Stimulated activated naive CD8-positive, alpha-beta T cell treated with anti-CD3 and anti-CD28 coated beads, Interleukin-15, Interleukin-2, amounts not matched to agents 100 U/mL and 50 U/mL, for 24 hours (primary cell): Measurements from ENCODE around the gene SIDT2.
"Not testable (repeated sequence)": the region's sequence is repeated elsewhere in the genome, so short reads cannot be mapped to it uniquely, and the experiment has no call there.

Source experiments
- ATAC-seq: fragments of 150-1000 bp; cut with Tn5 transposase; one replicate; pipeline ENCODE4 v1.10.0; 2021
- DNase-seq: peaks from one replicate; pipeline ENCODE4 v3.0.0; 2021

Gene SIDT2

DNA sequence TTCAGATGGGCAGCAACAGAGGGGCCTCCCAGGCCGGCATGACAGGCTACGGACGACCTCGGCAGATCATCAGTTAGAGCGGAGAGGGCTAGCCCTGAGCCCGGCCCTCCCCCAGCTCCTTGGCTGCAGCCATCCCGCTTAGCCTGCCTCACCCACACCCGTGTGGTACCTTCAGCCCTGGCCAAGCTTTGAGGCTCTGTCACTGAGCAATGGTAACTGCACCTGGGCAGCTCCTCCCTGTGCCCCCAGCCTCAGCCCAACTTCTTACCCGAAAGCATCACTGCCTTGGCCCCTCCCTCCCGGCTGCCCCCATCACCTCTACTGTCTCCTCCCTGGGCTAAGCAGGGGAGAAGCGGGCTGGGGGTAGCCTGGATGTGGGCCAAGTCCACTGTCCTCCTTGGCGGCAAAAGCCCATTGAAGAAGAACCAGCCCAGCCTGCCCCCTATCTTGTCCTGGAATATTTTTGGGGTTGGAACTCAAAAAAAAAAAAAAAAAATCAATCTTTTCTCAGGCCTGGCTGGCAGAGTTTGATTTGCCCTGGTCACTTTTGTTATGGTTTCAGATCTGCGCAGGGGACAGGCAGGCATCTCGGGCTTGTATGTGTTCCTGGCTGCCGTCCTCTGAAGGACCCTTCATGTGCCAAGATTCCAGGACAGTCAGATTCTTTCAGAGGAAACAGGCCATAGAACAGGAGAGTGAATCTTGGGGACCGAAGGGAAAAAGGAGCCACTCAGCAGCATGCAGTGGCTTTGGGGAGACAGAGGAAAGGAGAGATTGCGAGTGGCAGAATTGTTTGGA, 25.9 kb downstream of the SIDT2 start:
- DNase-seq, result no peak
- ATAC-seq, result no peak

DNA sequence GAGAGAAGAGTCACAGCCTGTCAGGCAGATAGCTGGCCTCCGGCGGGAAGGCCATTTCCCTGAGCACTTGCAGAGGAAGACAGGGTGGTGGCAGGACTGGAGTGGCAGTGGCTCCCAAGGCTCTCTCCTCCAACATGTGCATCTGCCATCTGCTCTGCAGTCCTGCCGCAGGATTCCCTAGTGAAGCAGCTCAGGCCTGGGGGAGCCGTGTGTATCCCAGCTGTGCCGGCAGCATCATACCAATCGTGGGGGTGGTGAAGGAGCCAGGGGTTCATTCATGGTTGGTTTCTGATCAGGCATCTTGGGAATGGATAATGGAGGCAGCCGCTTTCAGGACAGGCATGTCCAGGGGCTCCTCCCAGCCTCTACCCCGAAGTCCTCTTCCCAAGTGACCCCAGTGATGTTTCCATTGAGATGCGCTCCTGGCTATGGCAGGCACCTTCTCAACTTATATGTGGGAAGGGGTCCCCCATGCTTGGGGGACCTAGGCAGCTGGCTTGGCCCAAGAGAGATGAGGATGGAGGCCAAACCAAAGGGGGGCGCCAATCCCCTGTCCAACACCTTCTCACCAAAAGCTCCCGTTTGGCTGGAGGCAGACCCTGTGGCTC, 26.8 kb downstream of the SIDT2 start:
- no peak for ATAC-seq
- no peak for DNase-seq

DNA sequence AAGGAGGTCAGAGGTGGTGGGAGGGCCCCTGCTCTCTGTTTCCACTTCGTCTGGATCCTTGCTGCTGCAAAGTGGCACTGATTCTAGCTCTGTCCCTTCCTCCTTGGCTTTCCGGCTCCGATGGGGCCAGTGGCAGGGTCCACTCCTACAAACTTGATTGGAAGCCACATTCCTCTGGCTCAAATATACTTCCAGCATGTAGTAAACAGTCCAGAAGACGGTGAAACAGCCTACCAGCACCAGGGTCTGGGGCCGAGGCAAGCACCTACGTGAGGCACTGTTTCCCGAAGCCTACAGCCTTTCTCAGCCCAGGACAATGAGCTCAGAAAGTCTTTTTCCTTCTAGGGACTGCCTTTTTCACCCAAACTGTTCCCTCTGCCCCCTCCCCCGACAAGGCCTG, 27.6 kb downstream of the SIDT2 start:
- ATAC-seq, DNase-seq: not testable (repeated sequence)

DNA sequence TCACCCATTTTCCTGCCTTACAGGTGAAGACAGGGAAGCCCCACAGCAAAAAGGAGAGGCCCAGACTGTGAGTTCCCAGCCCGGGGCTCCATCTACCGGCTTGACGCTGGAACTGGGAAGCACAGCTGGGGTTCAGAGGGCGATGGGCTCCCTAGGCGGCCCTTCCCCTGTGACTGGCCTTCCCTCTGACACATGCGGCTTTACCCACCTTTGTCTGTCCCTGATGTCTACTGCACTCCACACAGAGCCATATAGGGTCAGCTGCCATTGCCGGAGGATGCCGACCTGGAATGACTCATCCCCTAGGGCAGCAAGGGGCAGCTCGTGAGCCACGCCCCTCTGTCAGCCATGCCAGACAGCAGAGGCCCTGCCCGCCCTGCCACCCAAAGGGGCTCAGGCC, 28.3 kb downstream of the SIDT2 start:
- not testable (repeated sequence) for ATAC-seq, DNase-seq

DNA sequence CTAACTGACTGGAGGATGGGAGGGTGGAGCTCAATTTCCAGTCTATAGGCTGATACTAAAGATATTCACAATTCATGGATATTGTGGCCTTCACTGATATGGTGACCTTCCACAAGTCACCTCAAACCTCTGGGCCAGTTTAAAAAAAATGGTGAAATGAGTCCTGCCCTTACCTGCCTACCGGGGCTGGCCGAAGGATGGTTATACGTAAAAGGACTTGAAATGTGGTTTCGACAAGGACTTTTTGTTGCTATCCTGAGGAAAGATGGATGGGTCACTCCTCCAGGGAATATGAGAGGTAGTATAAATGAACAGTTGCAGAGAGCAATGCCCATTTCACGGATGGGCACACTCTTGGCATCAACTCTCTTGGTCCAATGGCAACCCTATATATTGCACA, 28.9 kb downstream of the SIDT2 start:
- DNase-seq, ATAC-seq: not testable (repeated sequence)

DNA sequence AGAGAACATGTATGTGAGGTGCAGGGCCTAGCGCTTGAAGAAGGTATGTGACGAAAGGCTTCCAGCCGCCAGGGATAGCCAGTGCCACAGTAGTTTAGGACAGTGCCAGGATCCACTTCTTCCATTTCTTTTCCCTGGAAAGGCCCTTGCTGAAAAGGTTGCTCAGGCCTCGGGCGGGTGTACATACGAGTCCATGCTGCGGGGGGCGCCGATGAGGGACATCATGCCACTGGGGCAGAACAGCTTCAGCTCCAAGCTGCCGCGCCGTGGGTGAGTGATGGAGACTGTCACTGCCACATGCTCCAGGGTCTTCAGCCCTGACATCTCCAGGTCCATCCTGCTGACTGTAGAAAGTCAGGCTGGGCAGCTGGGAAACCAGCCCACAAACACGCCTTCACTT, 30.2 kb downstream of the SIDT2 start:
- DNase-seq, ATAC-seq: not testable (repeated sequence)

DNA sequence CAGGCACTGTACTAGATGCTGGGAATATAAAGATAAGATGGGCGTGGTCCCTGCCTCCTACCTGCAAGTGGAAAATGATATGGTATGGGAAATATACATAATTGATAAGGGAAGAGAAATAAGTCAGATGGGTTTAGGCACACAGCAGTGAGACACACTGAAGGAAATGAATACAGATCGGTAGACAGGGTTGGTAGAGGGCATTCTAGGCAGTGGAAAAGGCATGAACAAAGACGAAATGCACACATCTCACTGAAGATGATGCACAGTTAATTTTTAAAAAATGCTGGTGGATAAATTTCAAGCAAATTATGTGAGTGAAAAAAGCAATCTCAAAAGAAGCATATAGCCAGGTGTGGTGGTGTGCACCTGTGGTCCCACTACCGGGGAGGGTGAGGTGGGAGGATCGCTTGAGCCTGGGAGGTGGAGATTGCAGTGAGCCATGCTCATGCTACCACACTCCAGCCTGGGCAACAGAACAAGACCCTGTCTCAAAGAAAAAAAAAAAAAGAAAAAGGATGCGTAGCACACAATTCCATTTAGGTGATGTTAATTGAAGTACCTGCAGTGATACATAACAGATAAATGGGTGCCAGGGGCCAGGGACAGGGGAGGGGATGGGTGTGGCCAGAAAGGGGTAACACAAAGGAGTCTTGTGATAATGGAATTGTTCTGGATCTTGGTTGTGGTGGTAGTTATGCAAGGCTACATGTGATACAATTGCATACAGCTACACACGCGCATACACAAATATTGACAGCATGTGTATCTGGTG, 31.0 kb downstream of the SIDT2 start:
- DNase-seq, ATAC-seq: not testable (repeated sequence)

DNA sequence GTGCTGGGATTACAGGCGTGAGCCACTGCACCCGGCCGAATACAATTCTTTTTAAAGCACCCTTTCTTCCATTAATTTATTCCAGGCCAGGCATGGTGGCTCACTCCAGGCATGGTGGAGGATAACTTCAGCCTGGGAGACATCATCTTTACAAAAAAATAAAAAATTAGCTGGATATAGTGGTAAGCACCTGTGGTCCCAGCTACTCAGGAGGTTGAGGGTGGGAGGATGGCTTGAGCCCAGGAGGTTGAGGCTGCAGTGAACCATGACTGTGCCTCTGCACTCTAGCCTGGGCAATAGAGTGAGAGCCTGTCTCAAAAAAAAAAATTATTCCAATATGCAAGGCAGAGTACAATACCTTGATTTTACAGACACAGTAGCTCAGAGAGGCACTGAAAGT, 32.1 kb downstream of the SIDT2 start:
- ATAC-seq, result no peak

DNA sequence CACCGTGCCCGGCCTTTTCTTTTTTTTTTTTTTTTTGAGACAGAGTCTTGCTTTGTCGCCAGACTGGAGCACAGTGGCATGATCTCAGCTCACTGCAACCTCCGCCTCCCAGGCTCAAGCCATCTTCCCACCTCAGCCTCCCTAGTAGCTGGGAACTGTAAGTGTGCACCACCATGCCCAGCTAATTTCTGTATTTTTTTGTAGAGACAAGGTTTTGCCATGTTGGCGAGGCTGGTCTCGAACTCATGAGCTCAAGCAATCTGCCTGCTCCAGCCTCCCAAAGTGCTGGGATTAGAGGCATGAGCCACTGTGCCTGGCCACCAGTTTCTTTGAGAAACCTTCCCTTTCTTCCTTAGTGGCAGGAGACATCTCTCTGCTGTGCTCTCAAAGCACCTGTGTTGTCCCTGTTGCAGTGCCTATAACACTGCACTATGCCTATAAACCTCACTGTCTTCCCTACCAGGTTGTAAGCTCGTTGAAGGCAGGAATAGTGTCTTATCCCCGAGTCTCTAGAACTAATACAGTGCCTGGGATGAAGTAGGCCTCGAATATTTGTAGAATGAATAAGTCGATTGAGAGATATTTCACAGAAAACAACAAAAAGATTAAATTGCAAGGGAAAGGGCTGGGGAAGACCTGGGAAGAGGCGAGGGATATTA, 34.3 kb downstream of the SIDT2 start:
- no peak for DNase-seq
- no peak for ATAC-seq

More for the DNA sequence above, 32.1 kb downstream of the SIDT2 start:
- no peak for DNase-seq

DNA sequence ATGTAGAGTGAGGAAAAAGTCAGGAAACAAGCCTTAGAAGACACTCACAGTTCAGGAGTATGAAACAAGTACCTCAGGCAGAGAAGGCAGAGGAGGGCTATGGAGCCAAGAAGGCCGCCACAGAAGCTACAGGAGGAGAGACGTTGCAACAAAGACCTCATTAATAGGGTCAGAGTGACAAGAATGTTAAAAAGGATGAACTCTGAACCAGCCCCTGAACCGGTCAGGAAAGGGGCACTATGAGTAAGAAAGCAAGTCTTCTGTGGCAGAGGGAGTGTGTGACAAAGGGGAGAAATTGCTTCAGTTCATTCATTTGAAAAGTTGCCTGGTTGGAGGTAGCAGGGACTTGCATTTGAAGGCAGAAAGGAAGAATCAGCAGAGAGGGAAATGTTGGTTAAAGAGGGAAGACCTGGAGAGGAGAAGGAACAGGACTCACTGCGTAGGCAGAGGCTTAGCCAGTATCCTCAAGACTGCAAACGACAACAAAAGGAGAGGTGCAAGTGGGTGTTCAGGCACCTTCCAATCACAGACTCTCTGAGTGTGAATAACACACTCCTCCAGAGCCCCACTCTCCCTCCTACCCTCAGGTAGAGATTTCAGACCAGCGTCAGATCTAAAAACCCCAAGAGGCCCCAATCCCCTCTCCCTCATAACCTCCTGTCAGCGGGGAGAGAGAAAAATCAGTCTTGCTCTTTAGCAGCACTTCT, 36.0 kb downstream of the SIDT2 start:
- no peak for ATAC-seq
- DNase-seq, result no peak

DNA sequence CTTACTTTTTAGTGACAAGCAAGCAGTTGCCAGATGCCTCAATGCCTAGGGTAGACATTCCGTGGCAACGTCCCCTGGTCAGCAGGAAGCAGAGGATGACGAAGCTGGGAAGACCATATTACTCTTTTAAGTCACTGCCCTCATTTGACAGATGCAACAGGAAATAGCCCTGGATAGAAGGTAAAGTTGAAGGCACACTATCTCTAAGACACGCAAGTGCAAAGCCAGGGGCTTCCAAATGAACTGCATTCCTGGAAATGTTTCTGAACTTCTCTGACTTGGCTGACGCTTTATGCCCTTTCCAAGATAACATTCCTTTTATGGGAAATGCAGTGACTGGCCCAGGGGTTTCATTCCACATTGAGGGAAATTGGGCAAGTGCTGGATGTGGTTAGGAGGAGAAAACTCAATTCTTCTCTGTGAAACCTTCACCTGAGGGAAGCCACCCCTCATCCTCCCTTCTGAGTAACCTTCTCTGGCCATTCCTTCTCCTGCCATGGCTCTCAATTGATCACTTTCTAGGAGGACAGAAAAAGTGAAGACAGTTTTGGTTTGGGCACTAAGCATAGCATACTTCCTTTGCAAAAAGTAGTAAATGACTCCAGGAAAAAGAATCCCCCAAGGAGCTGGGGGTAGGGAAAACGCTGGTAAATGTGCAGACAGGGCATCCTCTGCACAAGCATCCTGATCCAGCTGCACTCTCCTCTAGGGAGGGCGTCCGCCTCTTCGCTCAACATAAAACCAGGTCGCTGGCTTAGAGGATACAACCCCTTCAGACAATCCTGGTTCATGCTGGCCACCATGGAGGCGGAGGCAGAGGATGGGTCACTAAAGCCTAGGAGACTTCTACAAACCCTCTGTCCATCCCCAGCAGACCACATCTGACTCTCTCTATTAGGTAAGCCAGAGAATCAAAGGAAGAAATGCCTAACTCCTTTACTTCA, 38.9 kb downstream of the SIDT2 start:
- no peak for DNase-seq
- no peak for ATAC-seq

DNA sequence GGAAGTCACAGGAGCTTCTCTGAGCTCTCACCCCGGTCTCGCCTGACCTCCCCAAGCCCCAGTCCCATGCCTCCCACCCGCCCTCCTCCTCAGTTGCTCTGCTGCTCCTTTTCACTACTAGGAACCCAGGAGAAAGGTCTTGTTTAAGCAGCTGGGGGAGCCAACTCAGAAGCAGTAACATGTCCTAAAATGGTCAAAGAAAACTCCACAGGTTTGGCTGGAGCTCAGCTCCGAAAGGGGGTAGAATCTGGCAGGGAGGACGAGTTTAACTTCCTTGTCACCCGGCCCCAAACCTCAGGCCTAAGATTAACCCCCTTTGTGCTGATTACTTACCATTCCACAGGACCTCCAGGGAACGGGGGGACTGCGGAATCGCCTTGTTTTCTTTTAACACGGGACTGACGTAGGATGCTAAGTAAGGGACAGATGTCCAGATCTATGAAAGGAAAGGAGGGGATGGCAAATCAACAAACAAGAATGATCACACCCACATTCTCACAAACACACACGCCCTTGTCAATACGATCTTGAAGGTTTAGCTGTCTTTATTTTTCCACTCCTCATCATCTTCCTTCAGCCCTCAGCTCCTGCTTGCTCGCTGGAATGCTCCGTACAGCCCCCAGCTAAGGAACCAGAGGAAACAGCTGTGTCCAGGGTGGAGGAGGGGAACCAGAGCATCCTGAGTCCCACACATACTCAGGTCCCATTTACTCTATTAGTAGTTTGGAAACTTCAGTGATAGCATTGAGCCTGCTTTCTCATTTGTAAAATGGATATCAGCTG, 39.8 kb downstream of the SIDT2 start:
- ATAC-seq (no peak), DNase-seq (no peak)

DNA sequence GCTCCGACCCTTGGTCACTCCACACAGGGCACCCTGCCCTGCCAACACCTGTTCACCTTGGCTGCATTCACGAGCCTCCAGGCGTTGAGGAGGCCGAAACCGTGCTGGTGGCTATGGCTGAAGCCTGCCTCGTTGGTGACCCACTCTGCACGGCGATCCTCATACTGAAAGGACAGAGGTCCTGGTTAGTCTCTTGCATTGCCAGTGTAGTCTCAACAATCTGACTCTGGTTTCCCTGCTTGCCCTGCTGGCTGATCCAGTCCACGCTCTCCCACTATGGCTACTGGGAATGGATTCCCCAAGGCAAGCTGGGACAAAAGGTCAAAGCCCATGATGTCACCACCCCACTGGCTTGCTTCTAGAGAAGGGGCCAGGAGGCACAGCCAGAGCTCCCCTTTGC, 40.5 kb downstream of the SIDT2 start:
- no peak for DNase-seq
- ATAC-seq, result no peak

DNA sequence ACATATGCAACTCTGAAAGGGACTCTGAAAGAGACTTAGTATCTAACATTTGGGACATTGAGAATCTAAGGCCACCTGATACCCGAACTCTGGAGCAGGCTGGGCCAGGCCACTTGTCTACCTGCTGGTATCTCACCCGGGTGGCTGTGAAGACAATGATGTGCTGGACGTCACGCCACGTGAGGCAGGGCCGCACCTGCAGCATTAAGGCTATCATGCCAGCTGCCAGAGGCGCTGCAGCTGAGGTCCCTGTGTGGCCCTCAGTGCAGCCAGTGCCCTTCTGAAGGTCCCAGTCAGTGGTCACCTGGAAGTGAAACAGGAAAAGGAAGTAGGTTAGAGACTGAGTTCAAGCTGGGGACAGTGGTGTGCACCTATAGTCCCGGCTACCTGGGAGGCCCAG, 40.9 kb downstream of the SIDT2 start:
- ATAC-seq (no peak), DNase-seq (no peak)

DNA sequence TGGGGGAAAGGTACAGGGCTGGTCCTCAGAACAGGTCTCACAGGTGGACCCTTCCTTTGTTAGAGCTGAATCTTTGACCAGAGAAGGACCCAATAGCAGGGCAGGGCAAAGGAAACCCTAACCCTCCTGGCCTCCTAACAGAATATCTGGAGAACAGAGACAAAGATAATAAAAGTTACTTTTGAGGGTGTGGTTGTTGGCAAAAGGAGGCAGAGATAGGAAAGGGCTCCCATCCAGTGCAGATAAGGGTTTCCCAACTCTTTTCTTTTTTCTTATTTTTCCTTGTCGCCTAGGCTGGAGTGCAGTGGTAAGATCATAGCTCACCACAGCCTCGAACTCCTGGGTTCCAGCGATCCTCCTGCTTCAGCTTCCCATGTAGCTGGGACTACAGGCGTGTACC, 41.5 kb downstream of the SIDT2 start:
- no peak for DNase-seq

DNA sequence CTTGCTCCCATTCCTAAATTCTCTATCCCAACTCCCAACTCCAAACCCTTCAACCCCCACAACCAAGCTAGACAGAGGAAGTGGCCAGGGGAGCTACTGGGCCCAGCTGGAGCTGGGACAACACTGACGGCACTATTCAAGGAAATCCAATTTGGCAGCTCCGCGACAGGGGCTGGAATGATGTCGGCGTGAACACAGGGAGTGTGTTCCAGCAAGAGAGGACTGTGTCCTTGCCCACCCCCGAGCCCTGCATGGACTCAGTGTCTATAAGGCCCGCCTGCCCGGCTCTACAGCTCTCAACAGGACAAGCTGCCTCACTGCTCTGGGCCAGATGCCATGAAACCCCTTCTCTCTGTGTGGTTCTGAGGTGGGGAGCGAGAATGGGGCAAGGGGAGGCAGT, 42.0 kb downstream of the SIDT2 start:
- ATAC-seq (no peak), DNase-seq (no peak)

More for the DNA sequence above, 41.5 kb downstream of the SIDT2 start:
- no peak for ATAC-seq

DNA sequence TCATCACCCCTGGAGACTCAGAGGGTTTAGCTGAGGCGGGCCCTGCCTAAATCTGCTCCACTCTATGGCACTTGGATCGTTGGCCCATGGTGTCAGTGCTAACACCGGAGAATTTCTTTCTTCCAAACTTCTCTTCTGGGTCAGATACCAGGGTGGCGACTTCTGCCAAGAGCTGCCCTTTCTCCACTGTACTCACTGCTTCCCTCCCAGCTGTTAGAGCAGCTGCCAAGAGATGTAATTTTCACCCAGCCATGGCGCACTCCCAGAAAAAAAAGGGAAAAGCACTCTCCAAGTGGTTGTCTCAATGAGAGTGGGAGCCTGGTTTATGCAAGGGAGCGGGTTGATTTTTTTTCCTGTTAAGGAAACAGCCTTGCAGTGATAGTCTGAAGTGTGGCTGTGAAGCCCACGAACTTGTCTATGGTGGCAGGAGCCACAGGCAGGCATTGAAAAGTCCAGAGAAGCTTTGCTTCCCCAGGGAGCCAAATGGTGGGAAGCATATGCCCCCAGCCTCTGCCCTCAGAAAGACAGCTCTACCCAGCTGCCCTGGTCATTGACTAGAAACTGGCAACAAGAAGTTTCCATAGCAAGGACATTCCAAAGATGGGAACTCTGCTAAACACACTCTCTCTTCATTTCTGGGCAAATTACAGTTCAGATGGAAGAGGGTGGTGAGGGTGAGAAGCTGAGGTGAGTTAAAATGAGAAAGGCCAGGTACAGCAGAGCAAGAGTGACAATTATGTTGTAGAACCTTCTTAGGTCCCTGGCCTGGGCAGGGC, 42.6 kb downstream of the SIDT2 start:
- DNase-seq, result peak; percentile 1
- no peak for ATAC-seq

DNA sequence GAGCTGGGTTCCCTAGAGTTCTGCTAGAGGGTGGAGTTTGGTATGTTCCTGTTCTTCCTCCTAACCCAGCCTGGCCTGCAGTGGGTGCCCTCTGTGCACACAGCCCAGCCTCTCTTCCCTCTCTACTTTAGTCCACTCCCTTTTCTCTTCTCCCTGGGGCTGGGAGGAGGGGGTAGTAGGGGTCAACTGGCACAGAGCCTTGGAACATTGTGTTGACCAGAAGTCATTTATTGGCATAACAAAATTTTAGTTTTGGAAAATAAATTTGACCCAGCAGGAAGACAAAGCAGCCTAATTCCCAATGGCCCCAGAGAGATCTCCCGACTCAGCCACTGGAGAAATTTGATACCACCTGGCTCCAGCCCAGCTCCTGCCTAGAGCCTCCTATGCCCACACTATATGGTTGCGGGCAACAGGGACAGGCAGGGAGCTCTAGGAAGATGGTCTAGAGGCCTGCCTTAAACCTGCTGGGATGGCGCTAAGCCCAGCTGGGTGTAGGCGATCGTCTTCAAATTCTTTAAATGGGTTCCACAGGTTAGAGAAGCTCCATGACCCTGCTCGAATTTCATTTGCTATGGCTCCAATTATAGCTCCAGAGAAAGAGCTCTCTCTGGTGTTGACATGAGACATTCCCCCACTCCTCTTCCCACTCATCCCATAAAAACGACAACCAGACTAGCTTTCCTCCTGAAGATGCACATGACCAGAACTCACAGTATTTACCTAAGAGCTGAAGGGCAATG, 43.4 kb downstream of the SIDT2 start:
- DNase-seq (no peak), ATAC-seq (no peak)
